ENCODE results near the gene TCN1.
A peak's percentile ranks its signal among the peaks of the same experiment; 100 is the strongest.
"Not testable (repeated sequence)": the region's sequence is repeated elsewhere in the genome, so short reads cannot be mapped to it uniquely, and the experiment has no call there.

The TCN1 gene

GRCh38 chr11:59857439-59858434 lies 8.6 kb downstream of the TCN1 start:
- DNase-seq, result no peak

- no peak for DNase-seq
Observed at GRCh38 chr11:59854871-59855270, 11.4 kb downstream of the TCN1 start.

GRCh38 chr11:59851416-59851815 lies 14.9 kb downstream of the TCN1 start:
- not testable (repeated sequence) for DNase-seq

GRCh38 chr11:59849551-59849950 lies 16.7 kb downstream of the TCN1 start:
- not testable (repeated sequence) for DNase-seq

- no peak for DNase-seq
Observed at GRCh38 chr11:59849129-59849528, 17.2 kb downstream of the TCN1 start.

- not testable (repeated sequence) for DNase-seq
Observed at GRCh38 chr11:59848439-59848838, 17.8 kb downstream of the TCN1 start.

GRCh38 chr11:59847626-59848025 lies 18.7 kb downstream of the TCN1 start:
- no peak for DNase-seq

- no peak for DNase-seq
Observed at GRCh38 chr11:59846556-59846955, 19.7 kb downstream of the TCN1 start.

- no peak for DNase-seq
Observed at GRCh38 chr11:59845399-59845798, 20.9 kb downstream of the TCN1 start, which contains the start of gene CBLIF. CBLIF (minus strand) TSS chr11:59845499; CDS start chr11:59845453, 46 bp downstream.

- DNase-seq, result peak in 1 of 2 experiments; percentile 10
Observed at GRCh38 chr11:59842316-59842715, 24.0 kb downstream of the TCN1 start.

- DNase-seq, result no peak
Observed at GRCh38 chr11:59841514-59841913, 24.8 kb downstream of the TCN1 start.

GRCh38 chr11:59839615-59840014 lies 26.7 kb downstream of the TCN1 start:
- DNase-seq, result no peak

- DNase-seq, result no peak
Observed at GRCh38 chr11:59833602-59834001, 32.7 kb downstream of the TCN1 start.

GRCh38 chr11:59829358-59829757 lies 36.9 kb downstream of the TCN1 start:
- DNase-seq, result no peak

- DNase-seq, result peak; percentile 9 to 72
Observed at GRCh38 chr11:59822989-59823566, 43.2 kb downstream of the TCN1 start.

GRCh38 chr11:59818572-59818971 lies 47.7 kb downstream of the TCN1 start:
- no peak for DNase-seq

GRCh38 chr11:59816434-59816833 lies 49.9 kb downstream of the TCN1 start:
- DNase-seq, result not testable (repeated sequence)

- no peak for DNase-seq
Observed at GRCh38 chr11:59815754-59816153, 50.5 kb downstream of the TCN1 start.

- no peak for DNase-seq
Observed at GRCh38 chr11:59814021-59814420, 52.3 kb downstream of the TCN1 start.

- no peak for DNase-seq
Observed at GRCh38 chr11:59813364-59813763, 52.9 kb downstream of the TCN1 start.

- DNase-seq, result no peak
Observed at GRCh38 chr11:59812220-59812619, 54.1 kb downstream of the TCN1 start.

GRCh38 chr11:59810911-59811259 lies 55.4 kb downstream of the TCN1 start:
- DNase-seq, result no peak

GRCh38 chr11:59810189-59810910 lies 55.9 kb downstream of the TCN1 start, which contains the start of gene MRPL16:
MRPL16 (minus strand) TSS chr11:59810778; CDS start chr11:59810658, 120 bp downstream.
- DNase-seq, result peak; percentile 60 to 92
